Retina (tissue), 1 donor: ENCODE data around the gene VPS9D1.

Source experiments
- DNase-seq: peaks from one replicate; pipeline ENCODE4 v3.0.0-alpha.2; 2016

The VPS9D1 gene, protein sequence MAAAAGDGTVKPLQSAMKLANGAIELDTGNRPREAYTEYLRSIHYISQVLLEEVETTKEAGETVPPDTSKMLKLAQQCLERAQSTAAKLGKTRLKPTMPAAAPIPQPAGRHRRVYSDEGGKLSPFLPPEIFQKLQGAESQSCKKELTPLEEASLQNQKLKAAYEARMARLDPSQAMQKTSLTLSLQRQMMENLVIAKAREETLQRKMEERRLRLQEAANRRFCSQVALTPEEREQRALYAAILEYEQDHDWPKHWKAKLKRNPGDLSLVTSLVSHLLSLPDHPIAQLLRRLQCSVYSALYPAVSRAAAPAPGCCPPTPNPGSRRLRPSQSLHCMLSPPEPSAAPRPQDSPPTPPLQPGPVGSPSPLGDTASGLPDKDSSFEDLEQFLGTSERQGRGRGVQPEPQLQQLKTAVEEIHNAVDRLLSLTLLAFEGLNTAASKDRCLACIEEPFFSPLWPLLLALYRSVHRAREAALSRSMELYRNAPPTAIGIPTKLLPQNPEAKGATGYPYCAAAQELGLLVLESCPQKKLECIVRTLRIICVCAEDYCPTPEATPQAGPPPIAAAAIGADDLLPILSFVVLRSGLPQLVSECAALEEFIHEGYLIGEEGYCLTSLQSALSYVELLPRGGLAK

DNA sequence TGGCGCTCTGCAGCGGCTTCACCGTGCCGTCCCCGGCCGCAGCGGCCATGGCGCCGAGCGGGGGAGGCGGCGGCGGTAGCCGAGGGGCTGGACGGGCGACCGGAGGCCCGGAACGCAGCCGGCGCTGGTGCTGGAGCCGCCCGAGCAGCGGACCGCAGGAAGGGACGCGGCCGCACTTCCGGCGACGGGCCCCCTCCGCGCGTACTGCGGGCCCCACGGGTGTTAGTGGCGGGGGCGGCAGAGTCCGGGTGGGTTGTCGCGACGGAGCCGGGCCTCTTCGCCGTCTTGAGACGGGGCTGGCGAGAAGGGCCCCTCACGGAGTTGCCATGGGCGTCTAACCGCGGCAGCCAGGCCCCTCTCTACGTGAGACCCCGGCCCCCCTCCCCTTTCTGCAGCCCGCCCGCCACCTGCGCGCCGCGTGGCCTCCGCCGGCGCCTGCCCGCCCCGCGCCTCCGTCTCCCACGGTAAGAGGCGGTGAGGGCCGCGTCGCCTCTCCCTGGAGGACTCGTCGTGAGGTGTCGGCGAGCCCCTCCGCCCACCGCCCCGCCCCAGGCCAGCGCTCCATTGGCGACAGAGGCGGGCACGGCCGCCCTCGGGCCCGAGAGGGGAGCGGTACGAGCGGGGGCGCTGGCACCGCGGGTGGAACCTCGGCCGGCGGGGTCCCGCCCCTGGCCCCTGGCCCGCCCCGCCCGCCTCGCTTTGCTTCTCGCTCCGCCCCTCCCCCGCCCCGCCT is at the start of gene VPS9D1, which contains the start of gene ZNF276:
TSS of gene VPS9D1 (minus strand) at position 86 of the 733 bp plus-strand sequence. CDS start at position 49, 37 bp downstream.
TSS of gene ZNF276 (plus strand) at position 725 of the 733 bp plus-strand sequence. CDS start 104 bp downstream, outside the sequence.
- DNase-seq = peak; percentile 93

DNA sequence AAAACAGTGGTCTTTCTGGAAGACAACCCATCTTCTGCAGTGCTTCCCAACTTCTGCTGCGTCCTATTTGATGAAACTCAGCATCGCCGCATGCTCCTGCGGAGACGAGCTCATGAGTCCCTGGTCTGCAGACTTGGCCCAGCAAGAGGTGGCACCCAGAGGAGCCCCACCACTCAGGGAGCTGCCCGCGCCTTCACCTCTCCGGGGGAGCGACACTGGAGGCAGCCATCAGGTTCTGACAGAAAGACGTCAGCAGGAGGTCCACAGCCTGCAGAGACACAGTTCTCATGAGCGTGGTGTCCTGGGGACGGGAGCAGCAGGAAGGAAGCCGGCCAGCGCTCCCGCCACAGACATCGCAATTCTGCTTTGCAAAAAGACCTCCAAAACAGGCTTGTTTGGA is 49.7 kb upstream of the VPS9D1 start:
- no peak for DNase-seq

DNA sequence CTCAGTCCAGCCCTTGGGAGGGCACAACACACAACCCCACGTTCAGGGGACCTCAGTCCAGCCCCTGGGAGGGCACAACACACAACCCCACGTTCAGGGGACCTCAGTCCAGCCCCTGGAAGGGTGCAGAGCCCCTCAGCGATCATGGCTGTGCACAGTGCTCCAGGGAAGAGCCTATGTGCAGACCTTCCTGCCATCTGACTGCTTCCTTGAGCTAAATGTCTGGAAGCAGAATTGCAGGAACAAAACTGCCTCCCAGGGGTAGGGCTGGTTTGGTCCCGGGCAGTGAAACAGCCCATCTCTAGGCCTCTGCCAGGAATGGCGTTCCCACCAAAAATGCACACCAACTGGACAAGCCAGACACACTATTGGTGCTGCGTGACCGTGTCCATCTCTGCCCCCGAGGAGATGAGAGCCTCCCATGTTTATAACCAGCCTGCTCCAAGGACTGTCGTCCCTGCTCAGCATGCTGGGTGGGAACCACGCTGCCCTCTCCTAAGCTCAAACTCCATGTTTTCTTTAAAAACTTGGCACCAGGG is 44.7 kb upstream of the VPS9D1 start:
- DNase-seq = no peak

DNA sequence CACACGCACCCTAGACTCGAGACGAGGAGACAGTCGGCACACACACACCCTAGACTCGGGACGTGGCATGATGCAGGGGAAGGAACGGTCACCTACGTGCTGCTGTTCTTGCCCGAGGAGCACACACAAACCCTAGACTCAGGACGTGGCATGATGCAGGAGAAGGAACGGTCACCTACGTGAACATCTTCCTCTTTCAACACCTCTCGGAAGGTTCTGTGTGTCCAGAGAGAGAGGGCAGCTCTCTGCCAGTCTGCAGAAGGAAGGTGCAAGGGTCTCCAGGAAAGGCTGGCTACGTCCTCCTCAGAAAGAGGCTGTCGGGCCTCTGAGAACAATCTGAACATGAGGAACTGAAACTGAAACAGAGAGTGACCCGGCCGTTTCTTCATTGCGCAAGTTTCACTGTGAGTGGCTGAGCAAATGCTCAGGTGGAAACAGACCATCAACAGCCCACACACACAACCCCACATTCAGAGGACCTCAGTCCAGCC is 44.1 kb upstream of the VPS9D1 start:
- DNase-seq = no peak

DNA sequence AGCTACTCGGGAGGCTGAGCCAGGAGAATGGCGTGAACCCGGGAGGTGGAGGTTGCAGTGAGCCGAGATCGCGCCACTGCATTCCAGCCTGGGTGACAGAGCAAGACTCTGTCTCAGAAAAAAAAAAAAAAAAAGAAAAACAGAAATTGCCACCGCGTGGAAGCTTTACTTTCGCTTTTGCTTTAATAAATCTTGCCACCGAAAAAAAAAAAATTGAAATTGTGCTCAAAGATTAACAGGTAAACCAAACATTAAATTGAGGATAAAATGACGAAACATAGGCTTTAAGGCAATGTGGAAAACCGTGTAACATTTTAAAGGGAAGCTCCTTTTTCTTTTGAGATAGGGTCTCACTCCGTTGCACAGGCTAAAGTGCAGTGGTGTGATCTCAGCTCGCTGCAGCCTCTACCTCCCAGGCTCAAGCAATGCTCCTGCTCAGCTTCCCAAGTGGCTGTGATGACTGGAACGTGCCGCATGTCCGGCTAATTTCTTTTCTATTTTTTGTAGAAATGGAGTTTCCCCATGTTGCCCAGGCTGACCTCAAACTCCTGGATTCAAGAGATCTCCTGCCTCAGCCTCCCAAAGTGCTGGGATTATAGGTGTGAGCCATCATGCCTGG is 40.7 kb upstream of the VPS9D1 start:
- DNase-seq = no peak

DNA sequence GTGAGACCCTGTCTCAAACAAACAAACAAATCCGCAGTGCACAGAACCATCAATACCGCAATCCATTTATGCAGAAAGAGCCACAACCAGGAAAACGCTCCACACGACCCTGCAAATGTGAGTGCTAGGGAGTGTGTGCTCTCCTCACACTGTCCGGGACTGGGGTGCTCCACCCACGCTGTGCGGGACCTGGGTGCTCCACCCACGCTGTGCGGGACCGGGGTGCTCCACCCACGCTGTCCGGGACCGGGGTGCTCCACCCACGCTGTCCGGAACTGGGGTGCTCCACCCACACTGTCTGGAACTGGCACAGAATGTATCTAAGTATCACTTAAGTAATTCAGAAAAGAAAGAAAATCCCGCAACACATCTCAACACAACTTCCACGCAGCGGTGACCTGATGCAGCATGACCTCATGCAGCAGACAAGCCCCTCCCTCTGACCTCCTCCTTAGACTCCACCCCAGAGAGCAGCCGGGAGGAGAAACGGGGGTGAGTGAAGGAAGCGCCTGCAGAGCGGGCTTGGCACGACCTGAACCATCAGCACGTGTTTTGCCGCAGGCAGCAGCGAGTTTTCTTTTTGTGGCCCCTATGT is 39.1 kb upstream of the VPS9D1 start:
- no peak for DNase-seq

DNA sequence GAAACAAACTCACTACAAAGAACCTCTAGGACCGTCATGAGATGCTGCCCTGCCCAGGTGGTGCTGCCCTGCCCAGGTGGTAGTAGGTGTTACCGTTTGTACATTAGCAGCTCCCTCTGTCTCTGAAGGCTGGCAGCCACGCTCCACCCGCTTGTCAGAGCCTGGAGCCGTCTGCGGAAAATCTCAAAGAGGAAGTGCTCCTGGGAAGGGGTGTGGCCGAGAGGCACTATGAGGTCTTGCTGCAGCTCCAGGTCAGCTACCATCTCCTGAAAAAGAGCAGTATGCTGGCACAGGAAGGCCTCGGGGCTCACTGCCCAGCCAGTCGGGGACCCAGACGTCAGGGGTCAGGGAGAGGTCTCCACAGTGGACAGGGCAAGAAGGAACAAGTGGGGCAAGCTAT is 28.9 kb upstream of the VPS9D1 start:
- no peak for DNase-seq

DNA sequence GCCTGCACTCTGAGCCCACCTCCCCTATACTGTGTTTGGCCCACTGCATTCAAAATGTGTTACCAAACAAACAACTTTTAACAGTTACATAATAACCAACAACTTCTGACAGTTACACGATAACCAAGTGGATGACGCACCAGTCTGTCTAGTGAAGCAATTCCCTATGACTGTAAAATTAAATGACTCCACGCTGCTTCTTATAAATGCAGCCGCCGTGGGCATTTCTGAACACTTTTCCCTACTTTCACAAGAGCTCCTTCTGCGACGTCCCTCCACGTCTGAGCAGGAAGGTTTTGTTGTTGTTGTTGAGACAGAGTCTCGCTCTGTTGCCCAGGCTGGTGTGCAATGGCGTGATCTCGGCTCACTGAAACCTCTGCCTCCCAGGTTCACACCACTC is 28.2 kb upstream of the VPS9D1 start:
- DNase-seq = no peak

DNA sequence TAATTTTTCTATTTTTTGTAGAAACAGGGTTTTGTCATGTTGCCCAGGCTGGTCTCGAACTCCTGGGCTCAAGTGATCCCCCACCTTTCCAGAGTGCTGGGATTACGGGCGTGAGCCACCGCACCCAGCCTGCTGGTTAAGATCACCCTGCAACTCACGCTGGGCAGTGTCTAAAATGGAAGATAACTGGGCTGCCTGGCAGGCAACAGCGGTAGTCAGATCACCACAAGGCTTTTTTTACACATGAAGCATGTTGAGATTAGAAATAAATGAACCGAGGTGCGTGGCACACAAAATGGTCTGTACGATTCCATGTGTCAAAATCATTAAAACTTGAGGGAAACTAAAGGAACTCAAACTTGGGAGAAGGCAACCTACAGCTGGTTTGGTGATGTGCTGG is 27.4 kb upstream of the VPS9D1 start:
- DNase-seq = no peak

DNA sequence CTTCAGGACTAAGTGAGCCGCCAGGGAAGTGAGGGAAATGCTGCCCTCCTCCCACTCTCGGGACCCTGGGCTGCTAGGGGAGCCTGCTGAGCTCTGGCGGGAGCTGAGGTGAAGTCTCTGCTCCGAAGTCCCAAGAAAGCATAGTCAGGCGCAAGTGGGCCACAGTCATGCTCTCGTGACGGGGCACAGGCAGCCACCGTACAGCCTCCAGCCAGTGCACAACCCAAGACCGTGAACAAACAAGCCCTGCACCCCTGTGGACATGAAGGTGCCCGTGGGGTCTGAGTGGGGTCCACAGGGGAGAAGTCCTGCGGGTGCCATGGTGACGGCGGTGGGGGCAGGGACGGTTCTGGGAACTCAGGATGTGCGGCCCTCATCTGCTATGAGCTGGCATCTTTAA is 25.3 kb upstream of the VPS9D1 start:
- no peak for DNase-seq

DNA sequence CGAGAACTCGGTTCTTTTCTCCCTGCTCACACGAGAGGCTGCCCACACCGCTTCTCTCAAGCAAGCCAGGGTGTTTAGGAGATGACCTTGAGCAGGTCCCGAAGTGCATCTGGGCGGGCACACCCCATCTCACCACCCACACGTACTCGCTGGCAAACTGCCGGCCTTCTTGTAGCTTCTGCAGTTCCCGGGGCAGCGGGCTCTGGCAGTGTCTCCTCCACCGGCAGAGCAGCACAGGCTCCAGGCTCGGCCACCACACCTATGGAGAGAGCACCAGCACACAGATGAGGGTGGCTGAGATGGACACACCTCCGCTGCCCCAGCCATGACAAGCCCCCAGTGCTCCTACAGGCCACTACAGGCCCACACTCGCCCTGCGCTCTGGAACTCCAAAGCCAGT is 24.1 kb upstream of the VPS9D1 start:
- DNase-seq = no peak

DNA sequence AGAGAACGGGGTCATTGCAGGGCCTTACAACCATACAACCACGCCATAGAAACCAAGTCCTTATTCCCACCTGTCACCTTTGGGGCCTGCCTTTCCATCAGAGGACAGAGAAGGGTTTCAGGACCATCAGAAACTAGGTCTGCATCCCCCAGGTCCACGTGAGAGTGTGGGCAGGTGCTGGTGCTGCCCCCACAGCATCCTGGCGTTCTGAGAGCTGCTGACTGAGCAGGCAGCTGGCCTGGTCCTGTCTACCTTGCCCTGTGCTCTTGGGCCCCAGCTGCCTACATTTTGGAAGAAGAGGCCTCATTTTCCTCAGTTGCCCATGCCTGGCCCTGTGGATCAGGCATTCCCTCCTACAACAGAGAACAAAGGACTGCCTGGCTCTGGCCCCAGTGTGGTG is 22.2 kb upstream of the VPS9D1 start:
- DNase-seq = no peak

DNA sequence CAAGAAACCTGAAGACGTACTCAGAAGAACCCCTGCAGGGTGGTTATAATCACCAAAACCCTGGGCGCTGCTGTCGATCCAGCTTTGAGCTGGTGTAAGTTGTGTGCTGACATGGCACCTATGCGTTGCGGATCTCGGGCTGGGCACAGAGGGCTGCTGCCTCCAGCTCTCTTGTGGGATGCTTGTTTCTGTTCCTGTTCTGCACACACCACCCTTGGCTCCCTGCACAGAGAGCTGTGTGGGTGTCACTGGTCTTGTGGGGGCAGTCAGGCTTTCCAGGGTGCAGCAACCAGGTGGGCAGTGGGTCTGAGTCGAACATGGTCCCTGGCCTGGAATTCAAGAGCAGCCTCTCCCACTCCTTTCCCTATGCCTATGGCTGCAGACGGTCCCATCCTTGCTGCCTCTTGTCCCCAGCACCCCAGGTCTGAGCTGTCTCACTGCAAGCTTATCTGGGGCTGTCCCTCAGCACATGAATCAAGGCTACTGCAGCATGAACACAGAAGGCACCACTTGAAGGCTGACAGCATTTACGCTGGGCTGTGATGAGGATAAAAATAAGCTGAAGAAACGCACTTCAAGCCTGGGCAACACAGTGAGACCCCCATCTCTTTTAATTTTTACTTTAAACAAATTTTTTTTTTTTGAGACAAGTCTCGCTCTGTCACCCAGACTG is 20.8 kb upstream of the VPS9D1 start:
- DNase-seq = no peak

DNA sequence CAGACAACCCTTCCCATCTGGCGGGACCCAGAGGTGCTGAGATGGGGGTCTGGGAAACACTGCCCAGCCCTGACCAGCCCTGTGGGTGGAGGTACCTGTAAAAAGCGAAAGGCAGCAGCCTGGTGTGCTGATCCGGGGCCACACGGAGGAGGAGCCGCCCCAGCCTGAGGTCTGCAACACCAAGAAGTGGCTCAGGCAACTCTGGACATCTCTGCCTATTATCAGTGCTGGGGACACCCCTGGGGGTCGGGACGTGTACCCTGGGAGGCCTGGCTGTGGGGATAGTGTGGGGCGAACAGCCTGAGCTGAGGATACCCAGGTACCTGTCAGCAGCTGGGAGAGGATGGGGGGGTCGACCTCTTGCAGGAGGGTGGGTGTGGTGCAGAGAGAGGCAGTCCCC is 18.7 kb upstream of the VPS9D1 start:
- no peak for DNase-seq

DNA sequence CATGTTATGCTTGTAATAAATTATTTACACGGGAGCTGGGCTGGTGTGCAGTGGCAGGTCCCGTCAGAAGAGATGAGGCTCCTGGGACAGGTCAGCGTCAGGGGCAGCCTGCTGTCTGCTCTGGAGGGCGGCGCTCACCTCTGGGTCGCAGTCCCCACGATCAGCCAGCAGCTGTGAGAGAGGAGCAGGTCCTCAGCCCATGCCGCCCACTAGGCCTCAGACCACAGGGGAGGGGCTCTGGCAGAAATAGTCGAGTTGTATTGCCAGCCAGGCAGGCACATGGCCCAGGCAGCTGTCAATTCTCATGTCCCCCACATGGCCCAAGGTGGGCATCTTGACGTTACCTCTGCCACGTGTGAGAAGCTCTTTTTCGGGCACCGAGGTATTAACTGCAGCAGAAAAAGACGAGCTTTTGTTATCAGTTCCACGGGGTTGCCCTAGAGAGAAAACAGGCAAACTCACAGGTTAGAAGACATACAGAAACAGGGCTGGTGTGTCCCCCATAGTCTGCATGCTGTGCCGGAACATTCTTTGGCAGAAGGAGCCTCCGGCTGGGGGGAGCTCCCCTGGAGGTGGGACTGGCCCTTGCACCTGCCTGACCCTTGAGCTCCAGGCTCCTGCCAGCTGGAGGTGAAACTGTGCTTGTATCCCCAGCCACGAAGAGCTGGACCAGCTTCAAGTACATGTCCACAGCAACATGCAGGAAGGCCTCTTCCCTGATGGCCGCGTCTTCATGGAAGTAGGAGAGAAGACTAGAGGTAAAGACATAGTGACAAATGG is 18.0 kb upstream of the VPS9D1 start:
- DNase-seq = no peak

DNA sequence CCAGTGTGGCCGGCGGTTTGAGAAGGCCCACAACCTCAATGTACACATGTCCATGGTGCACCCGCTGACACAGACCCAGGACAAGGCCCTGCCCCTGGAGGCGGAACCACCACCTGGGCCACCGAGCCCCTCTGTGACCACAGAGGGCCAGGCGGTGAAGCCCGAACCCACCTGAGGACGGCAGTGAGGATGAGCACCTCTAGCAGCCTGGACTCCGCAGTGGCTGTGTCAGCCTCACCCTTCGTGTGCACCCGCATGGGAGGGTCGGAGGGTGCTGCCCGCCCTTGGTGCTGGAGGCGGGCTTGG is 17.3 kb upstream of the VPS9D1 start:
- DNase-seq = no peak

DNA sequence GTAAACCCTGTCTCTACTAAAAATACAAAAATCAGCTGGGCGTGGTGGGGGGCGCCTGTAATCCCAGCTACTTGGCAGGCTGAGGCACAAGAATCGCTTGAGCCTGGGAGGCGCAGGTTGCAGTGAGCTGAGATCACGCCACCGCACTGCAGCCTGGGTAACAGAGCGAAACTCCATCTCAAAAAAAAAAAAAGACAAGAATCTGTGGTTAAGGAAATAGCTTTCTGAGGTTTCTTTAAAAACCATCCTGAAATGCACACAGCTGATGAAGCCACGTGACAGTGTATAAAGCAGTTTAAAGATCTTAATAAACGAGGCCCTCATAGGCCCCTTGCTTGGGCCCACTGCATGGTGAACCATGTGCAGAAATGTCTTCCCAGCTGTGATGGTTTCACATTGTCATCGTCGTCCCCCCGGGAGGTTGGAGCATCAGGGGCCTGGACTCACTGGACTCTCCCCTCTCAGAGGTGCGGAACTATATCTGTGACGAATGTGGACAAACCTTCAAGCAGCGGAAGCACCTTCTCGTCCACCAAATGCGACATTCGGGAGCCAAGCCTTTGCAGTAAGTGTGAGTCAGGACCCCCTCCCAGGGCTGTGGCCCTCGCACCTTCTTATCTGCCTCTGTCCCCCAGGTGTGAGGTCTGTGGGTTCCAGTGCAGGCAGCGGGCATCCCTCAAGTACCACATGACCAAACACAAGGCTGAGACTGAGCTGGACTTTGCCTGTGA is 16.8 kb upstream of the VPS9D1 start:
- no peak for DNase-seq

DNA sequence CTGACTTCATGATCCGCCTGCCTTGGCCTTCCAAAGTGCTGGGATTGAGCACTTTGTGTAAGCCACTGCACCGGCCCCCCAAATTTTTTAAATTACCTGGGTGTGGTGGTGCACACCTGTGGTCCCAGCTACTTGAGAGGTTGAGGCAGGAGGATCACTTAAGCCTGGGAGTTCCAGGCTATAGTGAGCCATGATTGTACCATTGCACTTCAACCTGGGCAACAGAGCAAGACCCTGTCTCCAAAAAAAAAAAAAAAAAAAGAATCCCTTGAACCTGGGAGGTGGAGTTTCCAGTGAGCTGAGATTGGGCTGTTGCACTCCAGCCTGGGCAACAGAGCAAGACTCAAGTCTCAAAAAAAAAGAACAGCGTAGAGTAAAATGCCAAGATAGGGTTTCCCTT is 15.9 kb upstream of the VPS9D1 start:
- no peak for DNase-seq

DNA sequence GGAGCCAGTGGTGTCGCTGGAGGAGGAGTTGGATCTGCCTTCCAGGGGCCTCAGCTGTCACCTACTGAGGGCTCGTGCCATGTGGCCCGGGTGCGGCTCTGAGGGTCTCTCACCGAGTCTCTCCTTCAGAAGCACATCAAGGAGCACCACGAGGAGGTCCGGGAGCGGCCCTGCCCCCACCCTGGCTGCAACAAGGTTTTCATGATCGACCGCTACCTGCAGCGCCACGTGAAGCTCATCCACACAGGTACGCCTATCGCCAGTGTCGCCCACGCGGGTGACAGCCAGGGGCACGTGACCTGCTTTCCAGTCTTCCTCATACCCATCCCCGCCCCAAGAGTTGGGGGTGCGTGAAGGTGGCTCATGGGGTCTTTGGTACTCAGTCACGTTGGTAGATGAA is 13.1 kb upstream of the VPS9D1 start:
- no peak for DNase-seq

DNA sequence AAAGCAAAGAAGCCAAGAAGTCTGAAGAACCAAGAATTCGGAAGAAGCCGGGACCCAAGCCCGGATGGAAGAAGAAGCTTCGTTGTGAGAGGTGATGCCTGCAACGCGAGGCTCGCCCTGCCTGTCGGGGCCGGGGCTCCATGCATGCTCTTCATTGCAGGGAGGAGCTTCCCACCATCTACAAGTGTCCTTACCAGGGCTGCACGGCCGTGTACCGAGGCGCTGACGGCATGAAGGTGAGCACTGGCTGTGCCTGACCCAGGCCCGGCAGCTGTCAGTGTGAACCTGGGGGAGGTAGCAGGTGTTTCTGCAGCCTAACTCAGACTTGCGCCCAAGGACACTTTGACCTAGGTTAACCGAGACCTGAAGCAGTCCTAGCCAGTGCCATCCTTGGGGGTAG is 12.6 kb upstream of the VPS9D1 start:
- no peak for DNase-seq

DNA sequence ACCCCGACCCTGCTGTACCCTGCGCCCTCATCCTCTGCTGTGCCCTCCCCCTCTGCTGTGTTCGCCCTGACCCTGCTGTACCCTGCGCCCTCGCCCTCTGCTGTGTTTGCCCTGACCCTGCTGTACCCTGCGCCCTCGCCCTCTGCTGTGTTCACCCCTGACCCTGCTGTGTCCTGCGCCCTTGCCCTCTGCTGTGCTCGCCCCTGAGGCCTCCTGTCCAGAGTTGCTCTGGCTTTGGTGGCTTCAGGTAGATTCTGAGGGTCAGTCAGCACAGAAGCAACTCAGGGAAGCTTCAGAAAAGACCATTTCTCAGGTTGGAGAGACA is 12.2 kb upstream of the VPS9D1 start:
- DNase-seq = no peak
